Measurements from ENCODE around the gene PLPPR3.
A peak's percentile ranks its signal among the peaks of the same experiment; 100 is the strongest.

PLPPR3 gene

GRCh38 chr19:788983-789700 lies 32.6 kb downstream of the PLPPR3 start:
- no peak for DNase-seq (ENCODE audit: low spot score)
- H3K27ac ChIP-seq = peak overlapping the region; percentile 99
- no peak for TF ChIP-seq CTCF (conservative IDR thresholded peaks at IDR 0.05; ENCODE audit: low read depth)
- ChIA-PET POLR2A (ENCODE audit: low non-redundant PET) (no interaction called here), CTCF (no interaction called here)

GRCh38 chr19:788686-788982 lies 33.1 kb downstream of the PLPPR3 start:
- ChIA-PET POLR2A (ENCODE audit: low non-redundant PET) (no interaction called here), CTCF (interaction anchor here (1.2 kb wide), 1 partner anchor 10 kb away, joined by 4 read pairs; no protein-coding TSS in a partner anchor)
- no peak for TF ChIP-seq CTCF (conservative IDR thresholded peaks at IDR 0.05; ENCODE audit: low read depth)
- H3K27ac ChIP-seq = peak overlapping the region; percentile 99
- DNase-seq (ENCODE audit: low spot score) = no peak

GRCh38 chr19:787536-787935 lies 34.2 kb downstream of the PLPPR3 start:
- ChIA-PET POLR2A (ENCODE audit: low non-redundant PET) (no interaction called here), CTCF (interaction anchor here (1.2 kb wide), 1 partner anchor 11 kb away, joined by 4 read pairs; no protein-coding TSS in a partner anchor)
- no peak for DNase-seq (ENCODE audit: low spot score)
- H3K27ac ChIP-seq = peak overlapping the region; percentile 99
- TF ChIP-seq CTCF (conservative IDR thresholded peaks at IDR 0.05; ENCODE audit: low read depth) = no peak

GRCh38 chr19:784541-784940 lies 37.2 kb downstream of the PLPPR3 start:
- DNase-seq (ENCODE audit: low spot score) = no peak
- peak overlapping the region; percentile 99 for H3K27ac ChIP-seq
- no peak for TF ChIP-seq CTCF (conservative IDR thresholded peaks at IDR 0.05; ENCODE audit: low read depth)
- ChIA-PET POLR2A (ENCODE audit: low non-redundant PET) (interaction anchor here (0.7 kb wide), 1 partner anchor 32 kb away, joined by 3 read pairs; no protein-coding TSS in a partner anchor), CTCF (interaction anchor here (0.6 to 0.8 kb wide), 2 partner anchors 9 to 114 kb away, joined by 4 to 5 read pairs; no protein-coding TSS in a partner anchor)

GRCh38 chr19:782878-783668 lies 38.7 kb downstream of the PLPPR3 start:
- POLR2A ChIA-PET (ENCODE audit: low non-redundant PET) = interaction anchor here (0.7 kb wide), 1 partner anchor 412 kb away, joined by 4 read pairs; no protein-coding TSS in a partner anchor

More at GRCh38 chr19:782878-783668, 38.7 kb downstream of the PLPPR3 start:
- TF ChIP-seq CTCF (conservative IDR thresholded peaks at IDR 0.05; ENCODE audit: low read depth) = no peak
- DNase-seq (ENCODE audit: low spot score) = no peak
- peak overlapping the region; percentile 99 for H3K27ac ChIP-seq
- CTCF ChIA-PET = interaction anchor here (0.6 kb wide), 2 partner anchors 42 to 151 kb away, joined by 3 to 5 read pairs; no protein-coding TSS in a partner anchor

Data from RWPE1 (cell line).